DOHH2 (cell line): ENCODE measurements around the gene SLC22A2.

Source experiments
- H3F3A ChIP-seq: fragments of 200-600 bp; sonication (generic), shearing (Covaris generic); 2 replicates; pipeline ENCODE4 v1.6.0; 2016; ENCODE audit warnings: antibody characterized with exemption, mild to moderate bottlenecking; ENCODE audit not compliant: control insufficient read depth, insufficient read depth
- H3K27ac ChIP-seq: fragments of 200-600 bp; sonication (generic); 2 replicates; pipeline ENCODE4 v1.5.1; 2014; ENCODE audit warnings: low read depth, mild to moderate bottlenecking, low read length, moderate library complexity
- H3K27me3 ChIP-seq: fragments of 200-600 bp; sonication (generic); 2 replicates; pipeline ENCODE4 v1.6.1; 2014; ENCODE audit warnings: mild to moderate bottlenecking, low read length, mixed read lengths; ENCODE audit not compliant: control insufficient read depth
- H3K36me3 ChIP-seq: fragments of 200-600 bp; sonication (generic); 2 replicates; pipeline ENCODE4 v1.6.1; 2014; ENCODE audit warnings: mild to moderate bottlenecking, low read length, moderate library complexity, mixed read lengths; ENCODE audit not compliant: control insufficient read depth
- H3K4me1 ChIP-seq: fragments of 200-600 bp; sonication (generic); 2 replicates; pipeline ENCODE4 v1.6.1; 2014; ENCODE audit warnings: mild to moderate bottlenecking, low read length, mixed read lengths; ENCODE audit not compliant: control insufficient read depth
- H3K4me2 ChIP-seq: fragments of 200-600 bp; sonication (generic); 2 replicates; pipeline ENCODE4 v1.6.0; 2014; ENCODE audit warnings: mild to moderate bottlenecking, low read length, moderate library complexity
- H3K4me3 ChIP-seq: fragments of 200-600 bp; sonication (generic); 2 replicates; pipeline ENCODE4 v1.5.1; 2014; ENCODE audit warnings: mild to moderate bottlenecking, low read length, mixed read lengths
- H3K79me2 ChIP-seq: fragments of 200-600 bp; sonication (generic); 2 replicates; pipeline ENCODE4 v1.6.1; 2014; ENCODE audit warnings: mild to moderate bottlenecking, low read length, mixed read lengths; ENCODE audit not compliant: control insufficient read depth
- H3K9me2 ChIP-seq: fragments of 200-600 bp; sonication (generic); replicated peaks from 2 replicates; pipeline ENCODE4 v1.6.1; 2014; ENCODE audit warnings: mild to moderate bottlenecking, low read length, mixed read lengths; ENCODE audit not compliant: control insufficient read depth
- H3K9me3 ChIP-seq: fragments of 200-600 bp; sonication (generic); 2 replicates; pipeline ENCODE4 v1.6.1; 2014; ENCODE audit warnings: antibody characterized with exemption, low read length, mixed read lengths; ENCODE audit not compliant: control insufficient read depth, insufficient read depth
- H4K20me1 ChIP-seq: fragments of 200-600 bp; sonication (generic); 2 replicates; pipeline ENCODE4 v1.6.0; 2014; ENCODE audit warnings: low read depth, mild to moderate bottlenecking, antibody characterized with exemption, low read length, moderate library complexity; ENCODE audit not compliant: control insufficient read depth, insufficient read depth
- EZH2phosphoT487 ChIP-seq: fragments of 200-600 bp; sonication (generic); IDR thresholded peaks from 2 replicates; pipeline ENCODE4 v1.6.1; 2017; ENCODE audit warnings: borderline replicate concordance, mild to moderate bottlenecking, antibody characterized with exemption, low read length, moderate library complexity, mixed read lengths
- TF ChIP-seq, protein P1 (sequence below): fragments of 200-600 bp; sonication (generic); IDR thresholded peaks from one replicate; pipeline ENCODE4 v1.5.1; 2014; ENCODE audit warnings: antibody characterized with exemption, mild to moderate bottlenecking, low read depth, low read length; ENCODE audit not compliant: poor library complexity, severe bottlenecking

SLC22A2 gene

DNA sequence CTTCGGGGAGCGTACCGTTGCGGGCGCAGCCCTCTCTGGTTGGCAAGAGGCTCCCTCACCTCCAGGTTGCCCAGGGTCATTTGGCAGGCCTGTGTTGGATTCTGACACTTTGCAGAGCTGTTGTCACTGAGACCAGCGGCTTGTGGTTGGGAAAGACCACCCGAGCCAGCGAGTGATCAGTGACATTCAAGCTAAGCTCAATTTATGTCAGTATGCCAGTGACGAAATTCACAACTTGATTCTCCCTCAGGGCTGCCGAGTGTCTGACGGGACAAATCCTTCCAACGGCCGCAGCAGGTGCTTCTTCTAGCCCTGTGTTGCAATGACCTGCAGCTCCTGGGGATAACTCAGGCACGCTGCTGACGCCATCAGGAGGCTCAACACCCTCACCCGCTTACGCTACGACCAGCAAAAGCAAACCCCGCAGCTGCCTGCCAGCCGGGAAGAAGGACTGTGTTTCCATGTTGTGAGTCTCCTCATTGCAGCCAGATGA is 16.9 kb upstream of the SLC22A2 start:
- TF ChIP-seq, protein P1, sequence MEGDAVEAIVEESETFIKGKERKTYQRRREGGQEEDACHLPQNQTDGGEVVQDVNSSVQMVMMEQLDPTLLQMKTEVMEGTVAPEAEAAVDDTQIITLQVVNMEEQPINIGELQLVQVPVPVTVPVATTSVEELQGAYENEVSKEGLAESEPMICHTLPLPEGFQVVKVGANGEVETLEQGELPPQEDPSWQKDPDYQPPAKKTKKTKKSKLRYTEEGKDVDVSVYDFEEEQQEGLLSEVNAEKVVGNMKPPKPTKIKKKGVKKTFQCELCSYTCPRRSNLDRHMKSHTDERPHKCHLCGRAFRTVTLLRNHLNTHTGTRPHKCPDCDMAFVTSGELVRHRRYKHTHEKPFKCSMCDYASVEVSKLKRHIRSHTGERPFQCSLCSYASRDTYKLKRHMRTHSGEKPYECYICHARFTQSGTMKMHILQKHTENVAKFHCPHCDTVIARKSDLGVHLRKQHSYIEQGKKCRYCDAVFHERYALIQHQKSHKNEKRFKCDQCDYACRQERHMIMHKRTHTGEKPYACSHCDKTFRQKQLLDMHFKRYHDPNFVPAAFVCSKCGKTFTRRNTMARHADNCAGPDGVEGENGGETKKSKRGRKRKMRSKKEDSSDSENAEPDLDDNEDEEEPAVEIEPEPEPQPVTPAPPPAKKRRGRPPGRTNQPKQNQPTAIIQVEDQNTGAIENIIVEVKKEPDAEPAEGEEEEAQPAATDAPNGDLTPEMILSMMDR, result no peak
- no peak for TF ChIP-seq EZH2phosphoT487
- no peaks in the 10 kb centered on the region for H3K79me2 ChIP-seq
- H3K4me1 ChIP-seq, result no peaks in the 10 kb centered on the region
- no peaks in the 10 kb centered on the region for H3K9me3 ChIP-seq
- H3K27me3 ChIP-seq, result no peaks in the 10 kb centered on the region
- H3K9me2 ChIP-seq, result no peaks in the 10 kb centered on the region
- no peaks in the 10 kb centered on the region for H3F3A ChIP-seq
- H3K4me3 ChIP-seq, result no peak overlapping the region
- H3K4me2 ChIP-seq, result no peak overlapping the region
- H4K20me1 ChIP-seq, result no peaks in the 10 kb centered on the region
- no peak overlapping the region for H3K27ac ChIP-seq
- H3K36me3 ChIP-seq, result no peaks in the 10 kb centered on the region

DNA sequence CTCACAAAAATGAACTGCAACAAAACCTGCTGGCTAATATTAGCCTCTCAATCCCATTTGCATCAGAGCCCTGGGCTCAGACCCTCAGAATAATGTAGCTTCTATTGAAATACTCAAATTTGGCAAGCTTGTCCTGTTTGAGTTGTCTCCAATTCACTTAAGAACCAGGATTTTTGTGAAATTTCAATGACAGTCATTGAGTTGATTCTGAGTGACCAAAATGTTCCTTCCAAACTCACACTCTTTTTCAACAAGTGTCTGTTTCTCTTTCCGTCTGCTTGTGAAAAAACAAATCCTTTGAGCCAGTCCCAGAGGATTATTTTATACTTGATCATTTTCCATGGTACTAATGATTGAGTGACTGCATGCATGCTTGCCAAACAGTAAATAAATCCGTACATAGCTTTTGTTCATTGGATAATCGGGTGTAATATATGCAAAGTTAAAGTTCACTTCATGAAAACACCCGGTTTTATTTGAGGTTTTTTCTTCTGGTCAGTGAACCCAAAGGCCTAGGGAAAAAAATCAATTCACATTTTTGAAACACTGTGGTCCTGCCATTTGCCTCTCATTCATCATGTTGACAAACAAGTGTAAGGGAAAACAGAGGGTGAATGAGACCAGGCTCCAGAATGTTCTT is 16.4 kb upstream of the SLC22A2 start:
- Histone ChIP-seq H3K4me2 (no peak overlapping the region), H3K4me3 (no peak overlapping the region), H3K27me3 (no peaks in the 10 kb centered on the region), H3F3A (no peaks in the 10 kb centered on the region), H3K9me2 (no peaks in the 10 kb centered on the region), H3K4me1 (no peaks in the 10 kb centered on the region), H3K9me3 (no peaks in the 10 kb centered on the region), H3K79me2 (no peaks in the 10 kb centered on the region), H4K20me1 (no peaks in the 10 kb centered on the region), H3K27ac (no peak overlapping the region), H3K36me3 (no peaks in the 10 kb centered on the region)
- TF ChIP-seq, protein P1, result no peak
- no peak for TF ChIP-seq EZH2phosphoT487

DNA sequence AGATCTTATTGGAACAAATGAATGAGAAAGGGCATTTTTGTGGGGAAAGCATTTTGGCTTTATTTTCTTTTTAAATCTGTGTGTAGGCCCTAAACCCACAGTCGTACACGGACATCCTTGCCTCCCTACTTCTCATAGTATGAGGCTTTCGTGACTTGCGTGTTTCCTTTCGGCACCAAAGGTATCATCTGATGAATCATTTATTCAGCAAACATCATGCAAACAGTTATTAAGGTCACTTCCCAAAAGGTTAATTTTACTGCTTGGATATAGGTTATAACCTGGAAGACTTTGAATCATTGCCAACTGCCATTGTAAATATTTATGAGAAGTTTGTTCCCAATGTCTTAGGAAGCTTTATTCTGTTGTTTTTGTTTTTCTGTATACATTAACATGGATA is 15.1 kb upstream of the SLC22A2 start:
- no peaks in the 10 kb centered on the region for H3K4me1 ChIP-seq
- no peak overlapping the region for H3K4me3 ChIP-seq
- no peaks in the 10 kb centered on the region for H4K20me1 ChIP-seq
- no peaks in the 10 kb centered on the region for H3K9me3 ChIP-seq
- H3K27ac ChIP-seq, result no peak overlapping the region
- no peaks in the 10 kb centered on the region for H3F3A ChIP-seq
- TF ChIP-seq, protein P1, result no peak
- TF ChIP-seq EZH2phosphoT487, result no peak
- H3K9me2 ChIP-seq, result no peaks in the 10 kb centered on the region
- no peaks in the 10 kb centered on the region for H3K27me3 ChIP-seq
- no peak overlapping the region for H3K4me2 ChIP-seq
- H3K36me3 ChIP-seq, result no peaks in the 10 kb centered on the region
- no peaks in the 10 kb centered on the region for H3K79me2 ChIP-seq
